Endothelial cell of umbilical vein (primary cell): ENCODE results near the gene FICD. TPM values are rescaled to one million over a fixed set of nuclear protein-coding genes. Genes with fewer than 3 reads are reported as not detected.
A peak's percentile ranks its signal among the peaks of the same experiment; 100 is the strongest.

Experiments
- BruUV-seq: library from RNA; stranded (reverse); fragments of 400-500 nt; replicated peaks from 2 replicates; lab custom pipeline; 2021; lab: Mats Ljungman, UMichigan
- CTCF ChIA-PET: fragments of 300-600, 350-600 bp; sonication (Branson Sonifier 250); formaldehyde crosslinking; loops from one replicate; lab custom pipeline; 2021; ENCODE audit warnings: antibody characterized with exemption, inconsistent platforms; lab: Charles Lee
- POLR2A ChIA-PET: fragments of 300-600, 350-600 bp; sonication (Branson Sonifier 250); formaldehyde crosslinking; loops from one replicate; lab custom pipeline; 2021; ENCODE audit warnings: antibody characterized with exemption, inconsistent platforms; lab: Charles Lee
- DNase-seq: peaks from one replicate; pipeline ENCODE4 v3.0.0-alpha.2; 2011; ENCODE audit warnings: low read depth, low spot score
- FAIRE-seq: peaks from 2 replicates; lab custom pipeline; 2011; peaks lifted over from hg19 to GRCh38; lab: Jason Lieb, UNC
- H2AFZ ChIP-seq: 2 replicates; pipeline ENCODE4 v1.6.0; 2012; ENCODE audit warnings: low read depth, low read length, control low read depth, inconsistent platforms
- H3K27ac ChIP-seq: 2 replicates; pipeline ENCODE4 v1.5.1; 2011; ENCODE audit warnings: low read depth, mild to moderate bottlenecking, control low read depth, low read length, moderate library complexity; ENCODE audit not compliant: insufficient read depth
- H3K27me3 ChIP-seq, 2 experiments: 2 replicates each; pipeline versions ENCODE4 v1.6.0 to v1.6.1; 2011; ENCODE audit warnings: low read length in 2 of 2, mixed read lengths in 1 of 2; ENCODE audit not compliant: control insufficient read depth in 2 of 2, insufficient read depth in 2 of 2
- H3K36me3 ChIP-seq, 2 experiments: 2 replicates in 1 of 2; 3 replicates in 1 of 2; pipeline ENCODE4 v1.5.1; 2011; ENCODE audit warnings: low read length in 2 of 2, mild to moderate bottlenecking in 1 of 2, moderate library complexity in 1 of 2; ENCODE audit not compliant: control insufficient read depth in 2 of 2, insufficient read depth in 2 of 2; ENCODE audit errors: extremely low read depth in 1 of 2
- H3K4me1 ChIP-seq: 3 replicates; pipeline ENCODE4 v1.5.1; 2011; ENCODE audit warnings: mild to moderate bottlenecking, low read length; ENCODE audit not compliant: control insufficient read depth, insufficient read depth; ENCODE audit errors: extremely low read depth
- H3K4me2 ChIP-seq: 2 replicates; pipeline ENCODE4 v1.6.1; 2011; ENCODE audit warnings: low read length, control low read depth, mixed read lengths; ENCODE audit not compliant: insufficient read depth
- H3K4me3 ChIP-seq, 3 experiments: fragments of 200-600 bp in 1 of 3; sonication (generic), shearing (Covaris generic) in 1 of 3; replicated peaks in 1 of 3; 2 replicates each; pipeline ENCODE4 v1.5.1; 2011 to 2016; ENCODE audit warnings: control low read depth in 3 of 3, low read length in 3 of 3, mild to moderate bottlenecking in 2 of 3, inconsistent platforms in 1 of 3, low read depth in 1 of 3, moderate library complexity in 1 of 3; ENCODE audit not compliant: insufficient read depth in 1 of 3
- H3K79me2 ChIP-seq: 2 replicates; pipeline ENCODE4 v1.6.0; 2012; ENCODE audit warnings: low read length, inconsistent platforms; ENCODE audit not compliant: control insufficient read depth, insufficient read depth
- H3K9ac ChIP-seq: replicated peaks from 2 replicates; pipeline ENCODE3; 2011; ENCODE audit warnings: low read length, control low read depth; ENCODE audit not compliant: insufficient read depth; ENCODE audit errors: extremely low read depth
- H3K9me1 ChIP-seq: replicated peaks from 3 replicates; pipeline ENCODE4 v1.6.0; 2011; ENCODE audit warnings: mild to moderate bottlenecking, low read length; ENCODE audit not compliant: control insufficient read depth, insufficient read depth; ENCODE audit errors: extremely low read depth
- H3K9me3 ChIP-seq: replicated peaks from 2 replicates; pipeline ENCODE4 v1.5.1; 2012; ENCODE audit warnings: low read length, inconsistent platforms; ENCODE audit not compliant: control insufficient read depth, insufficient read depth
- H4K20me1 ChIP-seq: replicated peaks from 2 replicates; pipeline ENCODE3; 2011; ENCODE audit warnings: mild to moderate bottlenecking, low read length; ENCODE audit not compliant: control insufficient read depth, insufficient read depth; ENCODE audit errors: extremely low read depth
- POLR2AphosphoS5 ChIP-seq: IDR thresholded peaks from 2 replicates; pipeline ENCODE4 v1.6.1; 2012; ENCODE audit warnings: low read depth, mild to moderate bottlenecking, control low read depth, low read length, moderate library complexity; ENCODE audit not compliant: insufficient read depth
- dilution Hi-C: fragments of 300-500 bp; cut with MboI; formaldehyde crosslinking; loops from one replicate; pipeline ENCODE4 v1.15.0; 2019; ENCODE audit warnings: low sequenced_read_pairs; ENCODE audit not compliant: extremely low pct_ligation_motif_present
- intact Hi-C: fragments of 100-400 bp; cut with micrococcal nuclease; formaldehyde crosslinking; loops from one replicate; pipeline ENCODE4 v1.10.0; 2022
- polyA plus RNA-seq, 4 experiments: library from polyadenylated mRNA; depleted of rRNA in 3 of 4; stranded (reverse) in 3 of 4; unstranded in 1 of 4; fragments of >200 nt; gene quantifications; 2 replicates each; pipeline versions ENCODE4 v1.2.1 to v1.2.3, GENCODE V29; 2011 to 2012; ENCODE audit warnings: missing spikeins in 1 of 4
- total RNA-seq: library from RNA; stranded (reverse); gene quantifications from 2 replicates; pipeline ENCODE4 v1.2.3, GENCODE V29; 2021
- TF ChIP-seq, protein P1 (sequence below), 2 donors: IDR thresholded peaks; 1 replicate in 1 of 2; 2 replicates in 1 of 2; pipeline ENCODE4 v1.5.1; 2011; ENCODE audit warnings: low read length in 2 of 2, mild to moderate bottlenecking in 2 of 2, moderate library complexity in 2 of 2, control low read depth in 1 of 2, inconsistent platforms in 1 of 2, low read depth in 1 of 2; ENCODE audit not compliant: insufficient read depth in 1 of 2; ENCODE audit errors: extremely low read depth in 1 of 2

FICD gene
- total and polyA plus RNA-seq, 2 donors (not counting 3 experiments of a cell fraction or from before 2014, with no cell fraction given) = 3.9 to 6.1 TPM

GRCh38 chr12:108511633-108512540, 3.2 kb upstream of the FICD start:
- Histone ChIP-seq H3K27ac (no peak overlapping the region), H3K79me2 (no peaks in the 10 kb centered on the region), H3K36me3 (peaks cover 0 to under 1% of the 10 kb centered on the region in 2 experiments), H3K27me3 (no peaks in the 10 kb centered on the region), H3K4me3 (no peak overlapping the region), H3K9me3 (no peaks in the 10 kb centered on the region), H3K4me2 (no peak overlapping the region), H3K4me1 (peaks cover 7% of the 10 kb centered on the region), H3K9me1 (no peaks in the 10 kb centered on the region), H2AFZ (no peak overlapping the region), H4K20me1 (no peaks in the 10 kb centered on the region), H3K9ac (no peak overlapping the region)
- FAIRE-seq = peak; percentile 76
- peak; percentile 66 for DNase-seq
- TF ChIP-seq, protein P1, sequence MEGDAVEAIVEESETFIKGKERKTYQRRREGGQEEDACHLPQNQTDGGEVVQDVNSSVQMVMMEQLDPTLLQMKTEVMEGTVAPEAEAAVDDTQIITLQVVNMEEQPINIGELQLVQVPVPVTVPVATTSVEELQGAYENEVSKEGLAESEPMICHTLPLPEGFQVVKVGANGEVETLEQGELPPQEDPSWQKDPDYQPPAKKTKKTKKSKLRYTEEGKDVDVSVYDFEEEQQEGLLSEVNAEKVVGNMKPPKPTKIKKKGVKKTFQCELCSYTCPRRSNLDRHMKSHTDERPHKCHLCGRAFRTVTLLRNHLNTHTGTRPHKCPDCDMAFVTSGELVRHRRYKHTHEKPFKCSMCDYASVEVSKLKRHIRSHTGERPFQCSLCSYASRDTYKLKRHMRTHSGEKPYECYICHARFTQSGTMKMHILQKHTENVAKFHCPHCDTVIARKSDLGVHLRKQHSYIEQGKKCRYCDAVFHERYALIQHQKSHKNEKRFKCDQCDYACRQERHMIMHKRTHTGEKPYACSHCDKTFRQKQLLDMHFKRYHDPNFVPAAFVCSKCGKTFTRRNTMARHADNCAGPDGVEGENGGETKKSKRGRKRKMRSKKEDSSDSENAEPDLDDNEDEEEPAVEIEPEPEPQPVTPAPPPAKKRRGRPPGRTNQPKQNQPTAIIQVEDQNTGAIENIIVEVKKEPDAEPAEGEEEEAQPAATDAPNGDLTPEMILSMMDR (IDR thresholded peaks at IDR 0.05; ENCODE audit: extremely low read depth in 1 of 2, insufficient read depth in 1 of 2, low read depth in 1 of 2, low read length in 2 of 2) = peak; percentile 81 to 83
- no peak for TF ChIP-seq POLR2AphosphoS5
- dilution Hi-C loops (no loop called here), intact Hi-C loops (loop anchor here (1.0 to 10.0 kb wide), 4 partner anchors 205 to 1417 kb away; partner anchors contain the start of gene CRY1)
- CTCF ChIA-PET = interaction anchor here (0.6 to 3.1 kb wide), 21 partner anchors 10 to 1226 kb away, joined by 3 to 31 read pairs (median 4); no protein-coding TSS in a partner anchor
- BruUV-seq = no TSS peak
- POLR2A ChIA-PET = no interaction called here
